B cell (primary cell): Measurements from ENCODE around the gene SNCA.

ENCODE experiments used
- EZH2 ChIP-seq: IDR thresholded peaks from 2 replicates; pipeline ENCODE4 v1.6.1; 2012; ENCODE audit warnings: borderline replicate concordance, low read depth, mild to moderate bottlenecking, moderate library complexity, low read length; ENCODE audit not compliant: insufficient read depth, poor library complexity, severe bottlenecking
- TF ChIP-seq, protein P1 (sequence below): fragments of 200-600 bp; IDR thresholded peaks from one replicate; pipeline ENCODE4 v1.8.0; 2022; ENCODE audit warnings: antibody characterized with exemption, mild to moderate bottlenecking

DNA sequence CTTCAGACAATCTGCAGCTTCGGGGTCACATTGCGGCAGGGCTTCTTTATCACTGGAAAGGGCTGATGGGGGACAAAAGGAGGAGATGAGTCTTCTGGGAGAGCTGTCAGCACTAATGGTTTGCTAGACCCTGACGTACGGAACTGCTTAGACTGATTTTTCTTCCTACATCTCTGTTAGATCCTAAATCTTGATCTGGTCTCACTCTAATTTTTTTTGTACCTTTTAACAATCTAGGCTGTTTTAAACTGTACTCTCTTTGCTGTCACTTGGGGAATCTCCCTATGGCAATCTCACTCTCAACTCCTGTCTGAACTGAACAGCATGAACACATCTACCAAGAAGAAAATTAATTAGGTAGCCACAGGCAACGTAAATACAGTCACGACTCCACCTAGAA, 120.1 kb downstream of the SNCA start:
- TF ChIP-seq, protein P1, sequence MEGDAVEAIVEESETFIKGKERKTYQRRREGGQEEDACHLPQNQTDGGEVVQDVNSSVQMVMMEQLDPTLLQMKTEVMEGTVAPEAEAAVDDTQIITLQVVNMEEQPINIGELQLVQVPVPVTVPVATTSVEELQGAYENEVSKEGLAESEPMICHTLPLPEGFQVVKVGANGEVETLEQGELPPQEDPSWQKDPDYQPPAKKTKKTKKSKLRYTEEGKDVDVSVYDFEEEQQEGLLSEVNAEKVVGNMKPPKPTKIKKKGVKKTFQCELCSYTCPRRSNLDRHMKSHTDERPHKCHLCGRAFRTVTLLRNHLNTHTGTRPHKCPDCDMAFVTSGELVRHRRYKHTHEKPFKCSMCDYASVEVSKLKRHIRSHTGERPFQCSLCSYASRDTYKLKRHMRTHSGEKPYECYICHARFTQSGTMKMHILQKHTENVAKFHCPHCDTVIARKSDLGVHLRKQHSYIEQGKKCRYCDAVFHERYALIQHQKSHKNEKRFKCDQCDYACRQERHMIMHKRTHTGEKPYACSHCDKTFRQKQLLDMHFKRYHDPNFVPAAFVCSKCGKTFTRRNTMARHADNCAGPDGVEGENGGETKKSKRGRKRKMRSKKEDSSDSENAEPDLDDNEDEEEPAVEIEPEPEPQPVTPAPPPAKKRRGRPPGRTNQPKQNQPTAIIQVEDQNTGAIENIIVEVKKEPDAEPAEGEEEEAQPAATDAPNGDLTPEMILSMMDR, result no peak
- TF ChIP-seq EZH2, result no peak
